OCI-M2 (cell line): ENCODE measurements around the gene ASB6.
"Not testable (repeated sequence)": the region's sequence is repeated elsewhere in the genome, so short reads cannot be mapped to it uniquely, and the experiment has no call there.

Source experiments
- DNase-seq: peaks from one replicate; lab custom pipeline; 2025; ENCODE audit not compliant: unreplicated experiment; lab: John Stamatoyannopoulos, UW

Gene ASB6

DNA sequence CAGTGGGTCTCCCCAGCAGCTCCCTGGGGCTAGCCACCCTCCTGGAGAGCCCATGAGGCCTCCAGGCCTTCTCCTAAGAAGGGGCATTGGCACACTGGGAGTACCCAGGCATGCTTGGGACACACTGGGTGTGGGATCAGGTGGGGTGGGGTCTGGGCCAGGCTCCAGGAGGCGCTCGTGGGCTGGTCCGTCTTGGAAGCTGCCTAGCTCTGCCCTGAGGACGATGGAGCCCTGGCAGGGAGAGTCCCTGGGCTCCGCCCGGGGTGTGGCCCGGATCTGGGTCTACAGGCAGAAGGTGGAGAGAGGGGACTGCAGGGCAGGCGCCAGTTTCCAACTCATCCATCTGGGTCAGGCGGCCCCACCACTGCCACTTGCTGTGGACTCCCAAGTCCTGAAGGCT is 25.9 kb upstream of the ASB6 start:
- no peak for DNase-seq

DNA sequence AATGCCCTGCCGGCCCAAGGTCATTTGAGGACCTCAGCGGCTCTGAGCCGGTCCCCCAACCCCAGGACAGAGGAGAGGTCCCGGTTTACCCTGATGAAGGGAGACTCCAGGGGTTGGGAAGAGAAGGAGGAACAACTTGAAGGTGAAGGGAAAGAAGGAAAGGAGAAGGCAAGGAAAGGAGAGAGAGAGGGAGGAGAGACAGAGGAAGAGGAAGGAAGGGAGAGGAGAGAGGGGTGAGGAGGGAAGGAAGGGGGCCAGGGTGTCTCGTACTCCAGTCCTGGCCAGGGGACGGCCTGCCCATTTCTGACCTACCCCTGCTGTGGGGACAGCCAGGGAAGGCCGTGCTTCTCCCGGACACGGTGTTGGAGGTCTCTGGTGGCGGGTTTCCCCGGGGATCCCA is 25.4 kb upstream of the ASB6 start:
- no peak for DNase-seq

GRCh38 chr9:129666575-129666974 is 24.6 kb upstream of the ASB6 start:
- DNase-seq, result no peak

- no peak for DNase-seq
Measured at GRCh38 chr9:129665814-129666520, 24.0 kb upstream of the ASB6 start.

DNA sequence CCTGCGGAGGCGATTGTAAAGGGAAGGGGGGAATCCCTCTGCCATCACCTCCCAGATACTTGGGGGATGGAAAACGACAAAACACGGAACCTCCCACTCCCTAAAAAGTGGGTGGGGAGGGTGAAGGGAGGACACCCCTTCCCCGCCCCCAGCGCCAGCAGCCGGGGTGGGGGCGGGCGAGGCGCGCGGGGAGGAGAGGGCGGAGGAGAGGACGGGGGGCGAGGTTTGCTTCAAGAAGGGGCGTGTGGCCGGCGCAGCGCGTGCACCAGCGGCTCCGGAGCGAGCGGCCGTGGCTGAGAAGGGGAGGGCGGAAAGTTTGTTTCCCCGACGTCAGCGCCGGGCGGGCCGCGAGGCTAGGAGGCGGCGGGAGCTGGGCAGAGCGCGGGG is 23.4 kb upstream of the ASB6 start, which contains the start of gene PRRX2:
PRRX2 (plus strand) TSS at position 259 of the 387 bp plus-strand sequence. CDS start 221 bp downstream, outside the sequence.
- DNase-seq, result no peak

GRCh38 chr9:129664746-129665388 is 22.9 kb upstream of the ASB6 start:
- DNase-seq, result no peak

GRCh38 chr9:129662239-129662638 is 20.3 kb upstream of the ASB6 start:
- not testable (repeated sequence) for DNase-seq

DNA sequence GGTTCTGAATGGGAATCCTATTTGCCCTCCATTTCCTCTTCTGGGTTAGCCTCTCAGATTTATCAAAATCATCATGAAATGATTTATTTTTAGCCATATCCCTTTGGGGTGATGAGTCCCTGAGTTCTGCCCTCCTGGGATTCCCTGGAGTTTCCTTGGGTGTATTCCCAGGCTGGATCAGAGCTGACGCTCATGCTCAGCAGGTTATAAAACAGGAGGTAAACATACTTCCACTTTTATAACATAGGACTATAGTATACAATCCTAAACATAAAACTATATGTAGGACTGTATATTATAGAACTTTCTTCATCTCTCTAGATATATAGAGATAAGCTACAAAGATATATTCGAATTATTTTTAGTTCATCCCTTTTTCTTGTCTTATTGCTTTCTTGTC is 19.1 kb upstream of the ASB6 start:
- DNase-seq, result no peak

DNA sequence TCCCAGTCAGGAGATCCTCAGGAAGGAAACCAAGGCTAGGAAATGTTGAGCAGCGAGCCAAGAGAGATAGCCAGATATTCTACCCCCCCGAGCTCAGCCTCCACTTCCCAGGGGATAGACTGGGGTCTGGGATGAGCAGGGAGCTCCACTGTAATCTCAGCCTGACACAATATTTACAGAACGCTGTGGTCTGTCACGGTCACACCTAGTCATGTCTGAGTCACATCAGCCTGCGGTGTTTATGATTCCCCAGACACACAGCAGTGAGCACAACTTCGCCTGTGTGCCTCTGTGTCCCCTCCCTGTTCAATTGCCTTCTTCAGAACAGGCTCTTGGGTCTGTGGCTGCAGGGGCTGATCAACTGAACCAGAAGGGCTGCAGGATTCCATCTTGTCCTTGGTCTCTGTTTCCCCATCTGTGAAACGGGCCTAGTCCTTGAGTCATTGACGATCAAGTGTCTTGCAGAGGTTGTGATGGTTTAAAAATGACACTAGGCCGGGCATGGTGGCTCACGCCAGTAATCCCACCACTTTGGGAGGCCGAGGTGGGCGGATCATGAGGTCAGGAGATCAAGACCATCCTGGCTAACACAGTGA is 14.9 kb upstream of the ASB6 start:
- no peak for DNase-seq

DNA sequence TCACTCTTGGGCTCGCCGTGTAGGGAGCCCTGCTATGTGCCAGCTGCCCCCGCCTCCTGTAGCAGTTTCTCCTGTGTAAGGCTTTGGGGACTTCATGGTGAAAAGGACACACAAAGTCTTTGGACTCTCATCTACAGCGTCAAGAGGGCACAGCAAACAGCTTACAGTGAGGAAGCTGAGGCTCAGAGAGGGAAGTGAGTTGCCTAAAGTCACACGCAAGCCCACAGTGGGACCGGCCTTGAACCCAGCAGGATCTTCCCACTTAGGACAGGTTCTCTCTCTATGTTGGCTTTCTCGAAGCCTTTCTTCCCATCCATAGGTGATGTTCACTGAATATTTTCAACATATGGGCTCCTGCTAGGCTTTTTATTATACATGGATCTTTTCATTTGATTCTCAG is 13.7 kb upstream of the ASB6 start:
- no peak for DNase-seq

DNA sequence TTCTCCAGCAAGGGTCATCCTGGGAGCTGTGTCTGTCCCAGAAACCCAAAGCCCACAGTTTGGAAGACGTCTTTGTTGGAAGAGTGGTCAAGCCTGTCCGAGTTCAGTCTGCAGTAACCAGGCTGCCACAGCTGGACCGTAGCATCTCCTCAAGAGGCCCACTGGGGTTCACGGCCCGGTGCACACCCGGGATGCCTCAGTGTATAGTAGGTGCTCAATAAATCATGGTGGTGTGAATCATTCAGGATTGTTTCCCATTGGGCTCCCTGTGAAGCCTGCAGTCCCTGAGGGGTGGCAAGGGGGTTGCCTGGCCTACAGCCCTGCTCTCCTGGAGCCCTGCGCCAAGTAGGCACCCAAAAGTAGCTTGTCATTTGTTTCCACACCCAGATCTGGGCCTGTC is 13.2 kb upstream of the ASB6 start:
- DNase-seq, result no peak

- no peak for DNase-seq
Measured at GRCh38 chr9:129654554-129655040, 12.6 kb upstream of the ASB6 start.

GRCh38 chr9:129653823-129654553 is 12.0 kb upstream of the ASB6 start:
- DNase-seq, result no peak

- no peak for DNase-seq
Measured at GRCh38 chr9:129650680-129651235, 8.8 kb upstream of the ASB6 start.

GRCh38 chr9:129649726-129650679 is 8.1 kb upstream of the ASB6 start:
- no peak for DNase-seq

DNA sequence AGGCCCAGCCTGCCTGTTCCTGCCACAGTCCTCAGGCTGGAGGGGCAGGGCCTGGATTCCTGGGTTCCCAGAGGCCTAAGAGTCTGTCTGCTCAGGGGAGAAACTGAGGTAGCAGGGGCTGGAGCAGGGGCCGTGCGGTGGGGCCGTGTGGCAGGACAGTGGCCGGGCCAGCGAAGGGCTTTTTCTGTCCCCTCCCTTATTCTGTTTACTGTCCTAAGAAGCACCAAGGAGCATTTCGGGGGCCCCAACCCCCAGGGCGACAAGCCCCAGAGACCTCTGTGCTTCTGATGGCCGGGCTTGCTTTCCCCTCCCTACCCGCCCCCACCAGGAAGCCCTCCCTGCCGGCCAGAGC is 6.8 kb upstream of the ASB6 start:
- DNase-seq, result no peak

- no peak for DNase-seq
Measured at GRCh38 chr9:129648092-129648763, 6.3 kb upstream of the ASB6 start.

GRCh38 chr9:129647635-129648034 is 5.7 kb upstream of the ASB6 start:
- no peak for DNase-seq

- DNase-seq, result no peak
Measured at GRCh38 chr9:129646654-129647053, 4.7 kb upstream of the ASB6 start.

DNA sequence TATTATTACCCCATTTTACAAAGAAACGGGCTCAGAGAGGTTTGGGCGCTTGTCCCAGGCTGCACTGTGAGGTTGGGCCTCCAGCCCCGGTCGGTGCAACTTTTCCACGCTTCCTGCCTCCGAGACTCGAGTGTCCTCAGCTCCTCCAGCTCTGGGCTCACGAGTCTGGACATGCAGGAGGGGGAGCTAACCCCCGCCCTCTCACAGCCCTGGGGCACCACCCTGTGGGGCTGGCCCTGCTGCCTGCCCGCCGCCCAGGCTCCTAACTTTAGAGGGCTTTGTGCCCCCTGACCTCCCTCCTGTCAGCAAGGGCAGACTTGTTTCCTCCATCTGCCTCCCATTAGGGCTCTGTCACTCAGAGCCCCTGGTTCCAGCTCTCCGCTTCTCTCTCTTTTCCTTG is 4.3 kb upstream of the ASB6 start:
- DNase-seq, result no peak
